WTC11 (cell line): Measurements from ENCODE around the gene EMSY.

Experiments
- CREB1 ChIP-seq: sonication (generic); formaldehyde crosslinking; IDR thresholded peaks from 2 replicates; pipeline ENCODE4 v1.8.0; 2023; ENCODE audit warnings: mild to moderate bottlenecking, missing genetic modification reagents
- NR2C2 ChIP-seq: sonication (generic); formaldehyde crosslinking; IDR thresholded peaks from 2 replicates; pipeline ENCODE4 v1.8.0; 2022; ENCODE audit warnings: mild to moderate bottlenecking, missing genetic modification reagents
- TCF7 ChIP-seq: sonication (generic); formaldehyde crosslinking; IDR thresholded peaks from 2 replicates; pipeline ENCODE4 v1.8.0; 2022; ENCODE audit warnings: mild to moderate bottlenecking, low read depth, missing genetic modification reagents, moderate library complexity
- TP53 ChIP-seq: sonication (generic); formaldehyde crosslinking; IDR thresholded peaks from 2 replicates; pipeline ENCODE4 v1.8.1; 2023; ENCODE audit warnings: mild to moderate bottlenecking, missing genetic modification reagents
- ZNF121 ChIP-seq: sonication (generic); formaldehyde crosslinking; IDR thresholded peaks from 2 replicates; pipeline ENCODE4 v1.8.0; 2023; ENCODE audit warnings: missing genetic modification reagents
- TF ChIP-seq, protein P1 (sequence below): sonication (generic); formaldehyde crosslinking; IDR thresholded peaks from 2 replicates; pipeline ENCODE4 v1.8.0; 2022; ENCODE audit warnings: mild to moderate bottlenecking, missing genetic modification reagents
- TF ChIP-seq, protein P2 (sequence below): sonication (generic); formaldehyde crosslinking; IDR thresholded peaks from 2 replicates; pipeline ENCODE4 v1.8.1; 2023; ENCODE audit warnings: mild to moderate bottlenecking, missing genetic modification reagents, moderate library complexity
- TF ChIP-seq, protein P3 (sequence below): fragments of 200-600 bp; IDR thresholded peaks from 2 replicates; pipeline ENCODE4 v1.8.0; 2022; ENCODE audit warnings: antibody characterized with exemption

DNA sequence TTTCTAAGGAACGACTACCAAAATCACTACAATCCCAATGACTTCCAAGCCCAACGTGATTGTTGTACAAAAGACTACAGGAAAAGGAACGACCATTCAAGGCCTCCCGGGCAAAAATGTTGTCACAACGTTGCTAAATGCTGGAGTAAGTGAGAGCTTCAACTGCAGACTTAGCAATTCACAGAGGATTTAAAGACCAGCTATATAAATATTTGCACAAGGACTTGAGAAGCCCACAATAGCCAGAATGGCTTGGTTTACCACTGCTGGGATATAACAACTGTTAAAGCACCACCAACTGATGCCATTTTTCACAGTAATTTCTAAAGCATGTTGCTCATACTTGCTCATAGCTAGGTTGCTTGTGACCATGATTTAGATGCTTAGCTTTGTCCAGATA is 78.3 kb downstream of the EMSY start:
- TF ChIP-seq, protein P1, sequence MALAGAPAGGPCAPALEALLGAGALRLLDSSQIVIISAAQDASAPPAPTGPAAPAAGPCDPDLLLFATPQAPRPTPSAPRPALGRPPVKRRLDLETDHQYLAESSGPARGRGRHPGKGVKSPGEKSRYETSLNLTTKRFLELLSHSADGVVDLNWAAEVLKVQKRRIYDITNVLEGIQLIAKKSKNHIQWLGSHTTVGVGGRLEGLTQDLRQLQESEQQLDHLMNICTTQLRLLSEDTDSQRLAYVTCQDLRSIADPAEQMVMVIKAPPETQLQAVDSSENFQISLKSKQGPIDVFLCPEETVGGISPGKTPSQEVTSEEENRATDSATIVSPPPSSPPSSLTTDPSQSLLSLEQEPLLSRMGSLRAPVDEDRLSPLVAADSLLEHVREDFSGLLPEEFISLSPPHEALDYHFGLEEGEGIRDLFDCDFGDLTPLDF (CRISPR knock-in tag): no peak
- TF ChIP-seq TP53: no peak
- TF ChIP-seq, protein P2, sequence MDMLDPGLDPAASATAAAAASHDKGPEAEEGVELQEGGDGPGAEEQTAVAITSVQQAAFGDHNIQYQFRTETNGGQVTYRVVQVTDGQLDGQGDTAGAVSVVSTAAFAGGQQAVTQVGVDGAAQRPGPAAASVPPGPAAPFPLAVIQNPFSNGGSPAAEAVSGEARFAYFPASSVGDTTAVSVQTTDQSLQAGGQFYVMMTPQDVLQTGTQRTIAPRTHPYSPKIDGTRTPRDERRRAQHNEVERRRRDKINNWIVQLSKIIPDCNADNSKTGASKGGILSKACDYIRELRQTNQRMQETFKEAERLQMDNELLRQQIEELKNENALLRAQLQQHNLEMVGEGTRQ (CRISPR knock-in tag): no peak
- TF ChIP-seq, protein P3, sequence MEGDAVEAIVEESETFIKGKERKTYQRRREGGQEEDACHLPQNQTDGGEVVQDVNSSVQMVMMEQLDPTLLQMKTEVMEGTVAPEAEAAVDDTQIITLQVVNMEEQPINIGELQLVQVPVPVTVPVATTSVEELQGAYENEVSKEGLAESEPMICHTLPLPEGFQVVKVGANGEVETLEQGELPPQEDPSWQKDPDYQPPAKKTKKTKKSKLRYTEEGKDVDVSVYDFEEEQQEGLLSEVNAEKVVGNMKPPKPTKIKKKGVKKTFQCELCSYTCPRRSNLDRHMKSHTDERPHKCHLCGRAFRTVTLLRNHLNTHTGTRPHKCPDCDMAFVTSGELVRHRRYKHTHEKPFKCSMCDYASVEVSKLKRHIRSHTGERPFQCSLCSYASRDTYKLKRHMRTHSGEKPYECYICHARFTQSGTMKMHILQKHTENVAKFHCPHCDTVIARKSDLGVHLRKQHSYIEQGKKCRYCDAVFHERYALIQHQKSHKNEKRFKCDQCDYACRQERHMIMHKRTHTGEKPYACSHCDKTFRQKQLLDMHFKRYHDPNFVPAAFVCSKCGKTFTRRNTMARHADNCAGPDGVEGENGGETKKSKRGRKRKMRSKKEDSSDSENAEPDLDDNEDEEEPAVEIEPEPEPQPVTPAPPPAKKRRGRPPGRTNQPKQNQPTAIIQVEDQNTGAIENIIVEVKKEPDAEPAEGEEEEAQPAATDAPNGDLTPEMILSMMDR: no peak
- TF ChIP-seq ZNF121 (CRISPR knock-in tag): no peak
- no peak for TF ChIP-seq NR2C2 (CRISPR knock-in tag)
- TF ChIP-seq CREB1 (CRISPR knock-in tag): no peak
- TF ChIP-seq TCF7: no peak
